Myocyte (in vitro differentiated cells): ENCODE results near the gene TSPY10. TPM values are rescaled to one million over a fixed set of nuclear protein-coding genes. Genes with fewer than 3 reads are reported as not detected.
"Not testable (repeated sequence)": the region's sequence is repeated elsewhere in the genome, so short reads cannot be mapped to it uniquely, and the experiment has no call there.

ENCODE experiments used
- DNase-seq: peaks from one replicate; pipeline ENCODE4 v3.0.0-alpha.2; 2012; ENCODE audit warnings: low read depth
- polyA plus RNA-seq: library from polyadenylated mRNA; unstranded; fragments of >200 nt; gene quantifications from one replicate; pipeline ENCODE4 v1.2.1, GENCODE V29; 2012; ENCODE audit warnings: missing spikeins
- total RNA-seq: library from RNA; depleted of rRNA; stranded (reverse); fragments of >200 nt; gene quantifications from 2 replicates; pipeline ENCODE4 v1.2.3, GENCODE V29; 2014

TSPY10 gene, protein sequence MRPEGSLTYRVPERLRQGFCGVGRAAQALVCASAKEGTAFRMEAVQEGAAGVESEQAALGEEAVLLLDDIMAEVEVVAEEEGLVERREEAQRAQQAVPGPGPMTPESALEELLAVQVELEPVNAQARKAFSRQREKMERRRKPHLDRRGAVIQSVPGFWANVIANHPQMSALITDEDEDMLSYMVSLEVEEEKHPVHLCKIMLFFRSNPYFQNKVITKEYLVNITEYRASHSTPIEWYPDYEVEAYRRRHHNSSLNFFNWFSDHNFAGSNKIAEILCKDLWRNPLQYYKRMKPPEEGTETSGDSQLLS
- not detected in 2 replicates for total RNA-seq
- not detected for polyA plus RNA-seq

DNA sequence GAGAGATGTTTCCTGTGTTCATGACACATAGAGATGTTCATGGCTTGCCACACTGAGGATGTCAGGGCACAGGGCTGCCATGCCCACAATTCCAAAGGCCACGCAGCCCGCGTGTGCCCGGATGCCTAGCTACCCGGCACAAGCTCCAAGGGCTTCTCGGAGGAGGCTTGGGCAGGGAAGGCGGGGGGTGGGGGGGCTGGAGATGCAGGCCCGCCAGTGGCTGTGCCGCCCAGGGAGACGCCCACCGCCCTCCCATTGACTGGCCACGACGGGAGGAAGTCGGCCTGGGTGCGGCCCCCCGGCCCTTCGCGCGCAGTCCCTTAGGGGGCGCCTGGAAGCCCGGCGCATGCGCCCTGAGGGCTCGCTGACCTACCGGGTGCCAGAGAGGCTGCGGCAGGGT is at the start of gene TSPY10:
Gene TSPY10, plus strand, starts transcription at position 301 of the 400 bp plus-strand sequence. Its CDS starts 46 bp downstream, at position 347.
- DNase-seq: not testable (repeated sequence)

DNA sequence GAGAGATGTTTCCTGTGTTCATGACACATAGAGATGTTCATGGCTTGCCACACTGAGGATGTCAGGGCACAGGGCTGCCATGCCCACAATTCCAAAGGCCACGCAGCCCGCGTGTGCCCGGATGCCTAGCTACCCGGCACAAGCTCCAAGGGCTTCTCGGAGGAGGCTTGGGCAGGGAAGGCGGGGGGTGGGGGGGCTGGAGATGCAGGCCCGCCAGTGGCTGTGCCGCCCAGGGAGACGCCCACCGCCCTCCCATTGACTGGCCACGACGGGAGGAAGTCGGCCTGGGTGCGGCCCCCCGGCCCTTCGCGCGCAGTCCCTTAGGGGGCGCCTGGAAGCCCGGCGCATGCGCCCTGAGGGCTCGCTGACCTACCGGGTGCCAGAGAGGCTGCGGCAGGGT is 40.7 kb upstream of the TSPY10 start, which contains the start of gene TSPY9:
Gene TSPY9, plus strand, starts transcription at position 301 of the 400 bp plus-strand sequence. Its CDS starts 46 bp downstream, at position 347.
- not testable (repeated sequence) for DNase-seq

DNA sequence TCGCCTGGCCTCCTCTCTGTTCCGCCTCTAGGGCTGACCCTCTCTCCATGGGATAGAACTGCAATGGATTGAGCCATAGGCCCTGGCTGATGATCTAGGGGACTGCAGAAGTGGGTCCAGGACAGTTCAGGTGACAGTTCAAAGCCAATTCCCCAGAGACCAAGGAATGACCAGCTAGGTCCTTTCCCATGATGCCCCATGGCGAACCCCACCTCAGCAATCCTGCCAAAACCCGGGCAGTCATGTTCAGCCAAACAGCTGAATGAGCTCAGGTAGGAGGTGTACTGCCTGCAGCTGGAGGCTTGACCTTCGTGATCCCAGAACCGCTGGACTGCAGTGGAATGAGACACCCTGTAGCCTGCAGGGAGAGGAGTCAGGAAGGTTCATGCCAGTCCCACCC is 23.3 kb upstream of the TSPY10 start:
- not testable (repeated sequence) for DNase-seq

DNA sequence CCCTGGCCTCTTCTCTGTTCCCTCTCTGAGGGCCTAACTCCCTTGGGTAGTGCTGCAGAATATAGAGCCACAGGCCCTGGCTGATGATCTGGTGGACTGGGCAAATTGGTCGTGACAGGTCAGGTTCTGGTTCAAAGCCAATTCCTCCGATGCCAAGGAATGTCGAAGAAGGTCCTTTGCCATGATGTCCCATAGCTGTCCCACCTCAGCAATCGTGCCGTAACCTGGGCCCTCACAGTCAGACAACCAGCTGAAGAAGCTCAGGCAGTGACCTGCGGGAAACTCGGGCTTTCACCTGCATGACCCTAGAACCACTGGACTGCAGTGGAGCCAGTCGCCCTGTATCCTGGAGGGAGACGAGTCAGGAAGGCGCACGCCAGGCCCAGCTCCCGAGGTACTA is 11.4 kb upstream of the TSPY10 start:
- not testable (repeated sequence) for DNase-seq

Other genes with a start within 250 kb of the TSPY10 start
- gene TSPY4, start 190.4 kb upstream of the TSPY10 start, total RNA-seq: not detected in 2 replicates
- not detected in 2 replicates for gene TSPY8, start 170.1 kb upstream of the TSPY10 start, total RNA-seq
- not detected in 2 replicates for gene TSPY3, start 129.5 kb upstream of the TSPY10 start, total RNA-seq
- not detected in 2 replicates for gene TSPY1, start 60.9 kb upstream of the TSPY10 start, total RNA-seq
- gene TSPY9, start 40.6 kb upstream of the TSPY10 start, total RNA-seq: not detected in 2 replicates